Right hindlimb (tissue), 1 donor: Measurements from ENCODE around the gene SLC1A7.
A peak's percentile ranks its signal among the peaks of the same experiment; 100 is the strongest.

ENCODE experiments used
- DNase-seq: peaks from one replicate; pipeline ENCODE4 v3.0.0-alpha.2; 2018

The SLC1A7 gene

GRCh38 chr1:53057127-53057526 lies 85.3 kb downstream of the SLC1A7 start:
- no peak for DNase-seq

DNA sequence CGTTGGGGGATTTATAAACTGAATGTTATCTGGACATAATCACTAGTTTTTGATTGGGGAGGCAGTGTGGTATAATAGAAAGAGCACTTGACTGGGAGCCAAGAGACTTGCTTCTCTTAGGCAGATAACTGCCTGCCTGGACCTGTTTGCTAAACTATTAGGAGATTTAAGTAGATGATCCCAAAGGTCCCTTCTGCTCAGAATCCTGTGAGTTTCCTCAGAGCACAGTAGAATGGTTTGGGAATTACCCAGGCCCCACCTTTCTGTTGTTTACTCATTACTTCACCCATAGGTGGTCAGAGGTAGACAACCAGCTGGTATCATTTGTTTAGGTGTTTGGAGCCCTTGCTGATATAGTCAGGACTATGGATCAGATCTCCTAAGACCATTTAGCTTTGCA lies 90.8 kb downstream of the SLC1A7 start:
- no peak for DNase-seq

- DNase-seq = no peak
These were observed 92.1 kb downstream of the SLC1A7 start for GRCh38 chr1:53050310-53050709.

GRCh38 chr1:53049574-53049967 lies 92.9 kb downstream of the SLC1A7 start:
- DNase-seq = no peak

GRCh38 chr1:53048960-53049573 lies 93.4 kb downstream of the SLC1A7 start:
- peak; percentile 47 for DNase-seq

DNA sequence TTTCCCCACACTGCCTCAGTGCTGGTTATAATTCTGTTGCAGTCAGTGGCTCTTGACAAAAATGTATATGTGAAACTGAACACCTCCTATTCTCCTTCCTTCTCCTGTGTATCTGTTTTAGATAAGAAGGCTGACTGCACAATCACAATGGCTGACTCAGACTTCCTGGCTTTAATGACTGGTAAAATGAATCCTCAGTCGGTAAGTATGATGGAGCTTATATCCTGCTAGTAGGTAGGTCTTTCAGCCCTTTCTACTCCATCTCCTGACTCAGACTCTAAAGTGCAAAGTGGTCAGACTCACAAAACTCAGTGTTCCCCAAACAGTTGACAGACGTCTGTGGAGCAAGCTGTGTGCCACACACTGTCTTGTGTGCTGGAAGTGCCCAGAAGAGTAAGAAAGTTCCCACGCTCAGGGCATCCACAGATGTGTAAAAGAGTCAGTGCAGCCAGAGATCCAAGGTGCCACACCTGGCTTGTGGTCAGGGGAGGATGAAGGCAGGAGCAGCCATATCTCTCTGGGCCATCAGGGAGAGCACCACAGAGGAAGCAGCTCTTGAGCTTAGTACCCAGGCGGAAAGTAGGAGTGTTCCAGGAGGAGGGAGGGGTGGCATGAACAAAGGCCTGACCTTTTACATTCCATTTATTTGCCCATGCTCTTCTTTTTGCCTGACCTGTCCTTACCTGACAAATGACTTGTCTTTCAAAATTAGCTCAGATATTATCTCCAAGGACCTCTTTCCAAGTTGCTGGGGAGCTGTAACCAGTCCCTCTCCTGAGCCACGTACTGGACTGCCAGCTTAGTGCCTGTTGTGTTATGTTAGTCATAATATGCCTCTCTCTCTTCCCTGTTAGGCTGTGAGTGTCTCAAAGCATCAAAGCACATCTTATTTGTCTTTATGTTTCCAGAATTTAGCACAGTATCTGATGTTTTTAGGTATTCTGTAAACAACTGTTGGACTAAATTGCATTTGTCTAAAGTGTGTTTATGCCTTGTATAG lies 94.4 kb downstream of the SLC1A7 start:
- no peak for DNase-seq

DNA sequence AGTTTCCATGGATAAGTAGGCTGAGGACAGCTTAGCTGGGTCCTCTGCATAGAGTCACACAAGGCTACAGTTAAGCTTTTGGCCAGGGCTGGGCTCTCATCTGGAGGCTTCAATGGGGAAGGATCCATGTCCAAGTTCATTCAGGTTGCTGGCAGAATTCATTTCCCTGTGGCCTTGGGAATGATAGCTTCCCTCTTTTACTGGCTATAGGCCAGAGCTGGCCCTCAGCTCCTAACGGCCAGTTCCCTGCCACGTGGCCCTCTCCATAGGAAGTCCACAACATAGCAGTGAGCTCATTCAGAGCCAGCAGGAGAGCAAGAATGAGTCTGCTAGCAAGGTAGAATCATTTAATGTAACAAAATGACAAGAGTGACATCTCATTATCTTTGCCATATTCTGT lies 95.5 kb downstream of the SLC1A7 start:
- DNase-seq = no peak

GRCh38 chr1:53044926-53045325 lies 97.5 kb downstream of the SLC1A7 start:
- DNase-seq = no peak

DNA sequence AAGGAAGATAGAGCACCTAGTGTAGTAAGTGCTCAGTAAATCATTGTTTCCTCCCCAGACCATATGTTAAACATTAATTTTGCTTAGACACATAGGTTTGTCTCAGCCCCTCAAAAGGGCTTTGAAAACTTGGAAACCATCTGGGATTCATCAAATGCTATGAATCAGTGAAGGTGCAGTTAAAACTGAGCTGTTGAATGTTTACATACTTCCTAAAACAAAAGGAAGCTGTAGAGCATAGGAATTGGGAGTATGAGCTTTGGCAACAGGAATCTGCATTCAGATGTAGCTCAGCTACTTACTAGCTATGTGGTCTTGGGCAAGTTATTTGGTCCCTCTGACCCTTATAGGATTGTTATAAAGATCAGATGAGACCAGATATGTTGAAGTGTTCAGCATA lies 99.2 kb downstream of the SLC1A7 start:
- no peak for DNase-seq

- peak; percentile 61 for DNase-seq
These were observed 103.9 kb downstream of the SLC1A7 start for GRCh38 chr1:53038566-53038965.
